HAP-1 (cell line): Measurements from ENCODE around the gene SCYGR6.
"Not testable (repeated sequence)": the region's sequence is repeated elsewhere in the genome, so short reads cannot be mapped to it uniquely, and the experiment has no call there.

Experiments used
- DNase-seq, 2 experiments: peaks; one replicate each; pipeline ENCODE4 v3.0.0-alpha.2; 2016 to 2020; ENCODE audit warnings: low spot score in 2 of 2
- H3K27me3 ChIP-seq: fragments of 250-450 bp; sonication (Bioruptor Pico); 2 replicates; pipeline ENCODE4 v1.5.1; 2020; ENCODE audit warnings: low read depth, mild to moderate bottlenecking, moderate library complexity
- H3K36me3 ChIP-seq: fragments of 250-450 bp; sonication (Bioruptor Pico); replicated peaks from 2 replicates; pipeline ENCODE4 v1.5.1; 2020; ENCODE audit warnings: mild to moderate bottlenecking
- H3K4me1 ChIP-seq: fragments of 250-450 bp; sonication (Bioruptor Pico); 2 replicates; pipeline ENCODE4 v1.5.1; 2020; ENCODE audit warnings: mild to moderate bottlenecking
- H3K4me3 ChIP-seq: fragments of 250-450 bp; sonication (Bioruptor Pico); 2 replicates; pipeline ENCODE4 v1.5.1; 2020; ENCODE audit warnings: mild to moderate bottlenecking, moderate library complexity
- H3K9me3 ChIP-seq: fragments of 250-450 bp; sonication (Bioruptor Pico); 2 replicates; pipeline ENCODE4 v1.5.1; 2020; ENCODE audit warnings: mild to moderate bottlenecking, moderate library complexity
- in situ Hi-C: fragments of 300-500 bp; cut with MboI; formaldehyde crosslinking; loops from 3 replicates; pipeline ENCODE4 v1.14.3; 2020; ENCODE audit warnings: low sequenced_read_pairs, inconsistent platforms, mixed read lengths

The SCYGR6 gene

DNA sequence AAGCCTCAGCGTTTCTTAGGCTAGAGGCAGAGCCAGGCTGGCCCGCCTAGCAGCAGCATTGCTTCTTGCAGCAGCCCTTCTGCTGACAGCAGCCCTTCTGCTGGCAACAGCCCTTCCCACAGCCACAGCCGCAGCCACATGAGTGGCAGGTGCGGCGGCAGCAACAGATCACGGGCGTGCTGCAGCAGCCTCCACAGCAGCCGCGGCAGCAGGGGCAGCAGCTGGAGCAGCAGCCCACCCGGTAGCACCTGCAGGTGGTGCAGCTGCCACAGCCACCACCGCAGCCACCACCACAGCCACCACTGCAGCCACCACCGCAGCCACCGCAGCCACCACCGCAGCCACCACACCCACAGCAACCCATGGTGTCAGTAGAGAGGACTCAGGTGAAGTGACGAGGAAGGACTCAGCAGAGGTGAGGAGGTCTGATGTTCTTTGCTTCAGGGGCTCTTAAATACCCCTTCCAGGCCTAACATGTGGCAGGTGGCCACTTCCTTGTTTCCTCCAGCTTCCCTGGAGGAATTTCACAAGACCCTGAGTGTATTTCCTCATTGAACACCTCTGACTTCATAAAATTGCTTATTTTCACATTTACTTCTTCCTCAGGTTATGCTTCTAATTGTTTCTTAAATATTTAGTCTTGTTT, at the start of gene SCYGR6:
SCYGR6 (minus strand) TSS at position 364 of the 646 bp plus-strand sequence; CDS start at position 364, 0 bp downstream.
- H3K4me3 ChIP-seq = no peak within 1 kb of the TSS
- no peaks in the 10 kb centered on the region for H3K4me1 ChIP-seq
- no peak for DNase-seq
- no peaks in the 10 kb centered on the region for H3K9me3 ChIP-seq
- in situ Hi-C loops = no loop called here
- no peaks in the 10 kb centered on the region for H3K36me3 ChIP-seq
- no peaks in the 10 kb centered on the region for H3K27me3 ChIP-seq

- Histone ChIP-seq H3K36me3 (no peaks in the 10 kb centered on the region), H3K27me3 (no peaks in the 10 kb centered on the region), H3K9me3 (no peaks in the 10 kb centered on the region), H3K4me3 (no peak overlapping the region), H3K4me1 (peaks cover 28% of the 10 kb centered on the region)
- no peak for DNase-seq
- in situ Hi-C loops = loop anchor here (25.0 kb wide), 1 partner anchor 287 kb away; no protein-coding TSS in a partner anchor
These were observed 49.6 kb upstream of the SCYGR6 start for GRCh38 chr2:227774011-227774624.

DNA sequence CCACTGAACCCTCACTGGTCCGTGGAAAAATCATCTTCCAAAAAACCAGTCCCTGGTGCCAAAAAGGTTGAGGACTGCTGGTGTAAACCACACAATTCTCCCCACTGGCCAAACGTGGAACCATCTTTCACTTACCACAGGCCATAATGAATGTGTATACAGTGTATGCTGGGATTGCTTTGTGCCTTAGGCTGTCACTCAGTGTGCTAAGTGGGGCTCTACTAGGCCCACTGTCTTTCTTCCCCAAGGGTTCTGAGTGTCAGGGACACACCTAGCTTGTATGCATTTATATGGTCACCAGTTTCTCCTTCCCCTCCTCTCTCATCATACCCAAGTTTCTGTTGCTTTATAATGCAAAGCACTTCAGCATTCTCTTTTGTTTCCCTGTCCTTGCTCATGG, 48.4 kb upstream of the SCYGR6 start:
- no peaks in the 10 kb centered on the region for H3K9me3 ChIP-seq
- no peaks in the 10 kb centered on the region for H3K27me3 ChIP-seq
- in situ Hi-C loops = loop anchor here (25.0 kb wide), 1 partner anchor 286 kb away; no protein-coding TSS in a partner anchor
- H3K4me3 ChIP-seq = no peak overlapping the region
- H3K36me3 ChIP-seq = no peaks in the 10 kb centered on the region
- DNase-seq = peak; percentile 73 to 97
- H3K4me1 ChIP-seq = peaks cover 28% of the 10 kb centered on the region

- Histone ChIP-seq H3K36me3 (no peaks in the 10 kb centered on the region), H3K9me3 (no peaks in the 10 kb centered on the region), H3K4me1 (peaks cover 28% of the 10 kb centered on the region), H3K27me3 (no peaks in the 10 kb centered on the region), H3K4me3 (no peak overlapping the region)
- in situ Hi-C loops = loop anchor here (25.0 kb wide), 1 partner anchor 285 kb away; no protein-coding TSS in a partner anchor
- DNase-seq = peak; percentile 48 to 63
These were observed 47.7 kb upstream of the SCYGR6 start for GRCh38 chr2:227772197-227772661.

DNA sequence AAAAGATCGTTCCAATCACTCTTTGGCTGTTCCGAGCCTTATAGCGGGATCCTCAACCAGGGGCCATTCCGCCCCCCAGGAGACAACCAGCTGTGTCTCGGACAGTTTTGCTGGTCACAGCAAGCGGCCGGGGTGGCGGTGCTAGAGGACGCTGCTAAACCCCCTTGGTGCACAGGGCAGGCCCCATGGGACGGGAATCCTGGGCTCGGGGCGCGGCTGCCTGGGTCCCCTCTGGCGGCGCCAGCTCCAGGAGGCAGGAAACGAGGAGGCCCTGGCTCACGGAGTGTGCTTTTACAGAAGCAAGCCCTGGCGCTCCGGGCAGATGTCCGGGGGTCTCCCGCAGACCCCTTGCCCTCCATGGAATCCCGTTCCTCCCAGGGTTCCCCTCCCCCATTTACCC, 43.3 kb upstream of the SCYGR6 start:
- DNase-seq = no peak
- Histone ChIP-seq H3K4me1 (peaks cover 12% of the 10 kb centered on the region), H3K9me3 (no peaks in the 10 kb centered on the region), H3K36me3 (no peaks in the 10 kb centered on the region), H3K27me3 (no peaks in the 10 kb centered on the region), H3K4me3 (no peak overlapping the region)
- in situ Hi-C loops = loop anchor here (5.0 to 25.0 kb wide), 4 partner anchors 103 to 613 kb away; partner anchors contain the start of gene SCYGR5

- Histone ChIP-seq H3K27me3 (no peaks in the 10 kb centered on the region), H3K4me3 (no peak overlapping the region), H3K36me3 (no peaks in the 10 kb centered on the region), H3K4me1 (no peaks in the 10 kb centered on the region), H3K9me3 (no peaks in the 10 kb centered on the region)
- in situ Hi-C loops = loop anchor here (5.0 to 25.0 kb wide), 4 partner anchors 102 to 612 kb away; partner anchors contain the start of gene SCYGR5
- peak; percentile 72 to 88 for DNase-seq
These were observed 41.9 kb upstream of the SCYGR6 start for GRCh38 chr2:227766373-227766883.

DNA sequence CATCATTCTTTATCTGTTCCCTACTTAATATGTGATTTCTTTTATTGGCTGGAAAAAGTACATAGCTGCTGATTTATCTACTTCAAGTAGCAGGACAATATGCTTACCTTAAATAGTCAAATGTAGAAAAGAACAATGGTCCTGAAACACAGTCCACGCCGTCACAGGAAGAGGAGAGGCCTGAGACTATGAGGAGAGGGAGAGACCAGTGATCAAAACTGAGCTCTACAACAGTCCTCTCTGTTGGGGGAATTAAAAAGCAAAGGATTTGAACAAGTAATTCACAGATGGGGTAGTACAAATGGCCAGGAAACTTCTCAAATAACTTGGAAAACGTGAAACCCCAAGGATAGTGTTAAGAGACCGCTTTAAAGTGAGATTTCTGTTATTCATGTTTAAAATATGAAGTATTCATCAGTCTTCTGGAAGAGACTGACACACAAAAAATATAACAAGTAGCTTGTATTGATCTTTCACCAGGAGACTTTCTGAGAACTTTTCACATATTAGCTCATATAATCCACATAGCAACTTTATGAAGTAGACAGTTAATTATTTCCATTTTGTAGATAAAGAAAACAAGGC, 41.3 kb upstream of the SCYGR6 start:
- Histone ChIP-seq H3K36me3 (no peaks in the 10 kb centered on the region), H3K9me3 (no peaks in the 10 kb centered on the region), H3K4me3 (no peak overlapping the region), H3K27me3 (no peaks in the 10 kb centered on the region), H3K4me1 (no peaks in the 10 kb centered on the region)
- DNase-seq = no peak
- in situ Hi-C loops = loop anchor here (5.0 to 25.0 kb wide), 4 partner anchors 101 to 611 kb away; partner anchors contain the start of gene SCYGR5

DNA sequence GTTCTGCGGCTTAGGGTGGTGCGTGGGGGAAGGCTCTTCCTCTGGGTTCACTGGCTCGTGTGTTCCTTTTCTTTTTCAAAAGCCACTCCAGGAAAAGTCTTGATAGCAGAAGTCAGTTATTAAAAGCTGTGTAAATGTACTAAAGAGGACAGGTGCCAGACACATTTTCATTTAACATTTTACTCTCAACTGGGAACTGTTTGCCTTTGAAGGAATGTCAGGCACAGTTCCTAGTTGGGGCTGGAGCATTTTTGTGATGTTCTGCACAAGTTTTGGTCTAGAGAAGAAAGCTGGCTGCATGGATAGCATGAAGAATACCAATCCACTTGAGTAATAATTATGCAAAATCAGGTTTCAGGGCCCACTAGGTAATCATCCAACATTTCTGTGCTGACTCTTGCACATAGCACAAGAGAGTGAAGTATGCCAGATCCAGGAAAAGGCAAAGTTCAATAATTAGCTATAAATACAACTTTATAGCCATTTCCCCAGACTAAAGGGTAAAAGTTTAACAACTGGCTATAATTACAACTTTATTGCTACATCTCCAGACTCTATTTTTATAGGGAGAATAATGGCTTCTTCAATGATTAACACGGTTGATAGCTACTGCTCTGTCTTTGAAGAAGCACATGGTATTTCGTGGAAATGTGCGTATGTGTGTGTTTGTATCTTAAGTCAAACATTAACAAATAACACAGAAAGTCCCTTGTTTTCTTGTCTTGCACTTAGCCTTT, 37.4 kb upstream of the SCYGR6 start:
- peaks cover 6% of the 10 kb centered on the region for H3K4me1 ChIP-seq
- DNase-seq = no peak
- in situ Hi-C loops = loop anchor here (10.0 to 25.0 kb wide), 3 partner anchors 97 to 607 kb away; partner anchors contain the start of gene SCYGR5

GRCh38 chr2:227759411-227760118, 35.0 kb upstream of the SCYGR6 start:
- in situ Hi-C loops = loop anchor here (10.0 to 25.0 kb wide), 3 partner anchors 95 to 605 kb away; partner anchors contain the start of gene SCYGR5
- DNase-seq = no peak

More for the DNA sequence above, 37.4 kb upstream of the SCYGR6 start:
- no peak overlapping the region for H3K4me3 ChIP-seq
- no peaks in the 10 kb centered on the region for H3K36me3 ChIP-seq
- H3K9me3 ChIP-seq = no peaks in the 10 kb centered on the region
- H3K27me3 ChIP-seq = no peaks in the 10 kb centered on the region

DNA sequence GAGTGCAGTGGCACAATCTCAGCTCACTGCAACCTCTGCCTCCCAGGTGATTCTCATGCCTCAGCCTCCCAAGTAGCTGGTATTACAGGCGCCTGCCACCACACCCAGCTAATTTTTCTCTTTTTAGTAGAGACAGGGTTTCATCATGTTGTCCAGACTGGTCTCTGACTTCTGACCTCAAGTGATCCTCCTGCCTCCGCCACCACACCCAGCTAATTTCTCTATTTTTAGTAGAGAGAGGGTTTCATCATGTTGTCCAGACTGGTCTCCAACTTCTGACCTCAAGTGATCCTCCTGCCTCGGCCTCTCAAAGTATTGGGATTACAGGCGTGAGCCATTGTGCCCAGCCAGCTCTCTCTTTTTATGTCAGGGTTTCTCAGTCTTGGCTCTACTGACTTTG, 31.7 kb upstream of the SCYGR6 start:
- in situ Hi-C loops = loop anchor here (25.0 kb wide), 1 partner anchor 269 kb away; no protein-coding TSS in a partner anchor

More at GRCh38 chr2:227759411-227760118, 35.0 kb upstream of the SCYGR6 start:
- H3K4me1 ChIP-seq = peaks cover 6% of the 10 kb centered on the region
- H3K9me3 ChIP-seq = no peaks in the 10 kb centered on the region
- no peaks in the 10 kb centered on the region for H3K36me3 ChIP-seq
- no peak overlapping the region for H3K4me3 ChIP-seq
- H3K27me3 ChIP-seq = no peaks in the 10 kb centered on the region

DNA sequence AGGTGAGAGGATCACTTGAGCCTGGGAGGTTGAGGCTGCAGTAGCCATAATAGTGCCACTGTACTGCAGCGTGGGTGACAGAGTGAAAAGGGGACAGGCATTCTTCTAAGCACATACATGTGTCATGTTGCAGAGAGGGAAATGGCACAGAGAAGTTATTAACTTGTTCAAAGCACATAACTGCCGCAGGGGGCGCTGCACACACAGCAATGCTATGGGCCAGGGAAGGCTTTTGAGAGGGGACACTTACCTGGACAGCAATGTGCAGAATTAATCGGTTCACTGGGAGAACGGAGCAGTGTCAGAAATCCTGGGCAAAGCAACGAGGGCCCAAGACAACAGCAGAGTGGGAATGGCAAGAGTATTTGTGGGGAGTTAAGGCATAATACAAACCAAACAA, 23.5 kb upstream of the SCYGR6 start:
- in situ Hi-C loops = no loop called here
- peak; percentile 24 to 78 for DNase-seq
- Histone ChIP-seq H3K9me3 (no peaks in the 10 kb centered on the region), H3K4me3 (no peak overlapping the region), H3K27me3 (no peaks in the 10 kb centered on the region), H3K36me3 (no peaks in the 10 kb centered on the region), H3K4me1 (no peaks in the 10 kb centered on the region)

More for the DNA sequence above, 31.7 kb upstream of the SCYGR6 start:
- not testable (repeated sequence) for H3K9me3 ChIP-seq, H3K36me3 ChIP-seq, H3K4me3 ChIP-seq, DNase-seq, H3K27me3 ChIP-seq, H3K4me1 ChIP-seq

- in situ Hi-C loops = no loop called here
- no peak for DNase-seq
- no peak within 1 kb of the TSS for H3K4me3 ChIP-seq
- H3K9me3 ChIP-seq = no peaks in the 10 kb centered on the region
- no peaks in the 10 kb centered on the region for H3K27me3 ChIP-seq
- H3K4me1 ChIP-seq = no peaks in the 10 kb centered on the region
- no peaks in the 10 kb centered on the region for H3K36me3 ChIP-seq
These were observed 21.0 kb upstream of the SCYGR6 start, which contains the start of gene SCYGR8 for GRCh38 chr2:227745594-227745993. TSS of gene SCYGR8 (plus strand) at chr2:227745894. CDS start at chr2:227745894, 0 bp downstream.
